HG03342 (cell line): ENCODE results near the gene AHSG.

Experiments
- ATAC-seq: cut with Tn5 transposase; IDR thresholded peaks from one replicate; pipeline ENCODE4 v1.9.1; 2021; ENCODE audit warnings: mild to moderate bottlenecking, moderate library complexity; ENCODE audit not compliant: unreplicated experiment

The AHSG gene

DNA sequence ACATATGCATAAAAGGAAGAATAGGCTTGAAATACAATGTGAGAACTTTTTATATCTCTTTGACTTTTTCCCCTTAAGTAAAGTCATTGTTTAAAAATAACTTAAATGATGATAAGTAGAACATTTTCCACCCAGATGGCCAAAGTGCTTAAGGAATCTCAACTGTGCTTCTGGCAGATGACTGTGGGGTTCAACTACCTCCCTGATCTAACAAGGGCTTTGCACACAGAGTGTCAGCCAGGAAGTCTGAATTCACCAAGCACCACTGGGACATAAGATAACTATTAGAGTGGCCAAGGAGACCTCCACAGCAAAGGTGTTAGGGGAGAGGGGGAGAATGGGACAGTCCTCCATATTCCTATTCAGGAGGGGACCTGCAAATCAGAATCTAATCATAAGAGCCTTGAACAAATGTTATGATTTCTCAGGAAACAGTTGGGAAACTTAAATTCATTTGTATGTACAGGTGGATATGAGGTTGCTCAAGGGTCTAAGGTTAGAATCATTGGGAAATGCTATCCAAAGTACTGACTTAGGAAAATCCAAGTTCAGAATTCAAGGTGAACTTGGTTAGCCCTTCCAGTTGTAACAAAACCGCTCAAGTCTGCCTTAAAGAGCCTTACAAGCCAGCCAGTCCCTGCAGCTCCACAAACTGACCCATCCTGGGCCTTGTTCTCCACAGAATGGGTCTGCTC lies 27.1 kb downstream of the AHSG start, which contains the start of gene FETUB:
Gene FETUB (plus strand): TSS at position 622 of the 695 bp plus-strand sequence. CDS start 62 bp downstream, at position 684.
- ATAC-seq: no peak

DNA sequence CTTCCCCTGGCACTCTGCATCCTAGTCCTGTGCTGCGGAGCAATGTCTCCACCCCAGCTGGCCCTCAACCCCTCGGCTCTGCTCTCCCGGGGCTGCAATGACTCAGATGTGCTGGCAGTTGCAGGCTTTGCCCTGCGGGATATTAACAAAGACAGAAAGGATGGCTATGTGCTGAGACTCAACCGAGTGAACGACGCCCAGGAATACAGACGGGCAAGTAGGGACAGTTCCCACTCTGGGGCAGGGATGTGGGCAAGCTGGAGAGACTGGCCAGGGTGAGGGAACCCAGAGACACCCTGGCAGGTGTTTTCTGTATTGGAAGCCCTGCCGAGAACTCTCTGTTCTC lies 27.6 kb downstream of the AHSG start:
- ATAC-seq: no peak

DNA sequence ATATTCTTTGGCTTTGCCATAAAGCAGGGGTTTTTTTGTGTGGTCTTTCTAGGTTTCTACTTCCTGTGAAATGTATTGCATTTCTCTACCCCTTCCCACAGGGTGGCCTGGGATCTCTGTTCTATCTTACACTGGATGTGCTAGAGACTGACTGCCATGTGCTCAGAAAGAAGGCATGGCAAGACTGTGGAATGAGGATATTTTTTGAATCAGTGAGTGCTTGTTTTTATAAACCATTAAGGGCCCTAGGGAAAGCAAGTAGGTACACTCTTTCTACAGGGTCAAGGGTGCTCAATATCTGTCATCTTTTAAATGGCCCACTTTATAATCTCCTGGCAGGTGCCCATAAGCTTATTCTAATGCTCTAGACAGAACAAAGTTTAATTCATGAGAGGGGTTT lies 28.1 kb downstream of the AHSG start:
- no peak for ATAC-seq

DNA sequence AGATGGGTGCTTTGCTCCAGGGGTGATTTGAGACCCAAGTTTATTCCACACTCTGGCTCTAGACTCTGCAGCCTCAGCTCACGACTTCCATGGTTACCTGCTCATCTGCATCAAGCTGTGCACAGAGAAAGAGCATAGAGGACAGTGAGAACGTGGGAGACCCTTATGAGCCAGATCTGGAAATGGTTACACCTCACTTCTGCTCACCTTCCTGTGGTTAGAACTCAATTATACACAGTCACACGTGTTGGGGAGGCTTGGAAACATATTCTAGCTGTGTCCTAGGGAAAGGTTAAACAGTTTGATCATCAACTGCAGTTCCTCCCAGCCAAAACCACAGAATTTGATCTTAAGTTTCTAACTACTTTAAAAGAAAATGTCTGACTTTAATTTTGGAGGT lies 29.2 kb downstream of the AHSG start:
- ATAC-seq: no peak

DNA sequence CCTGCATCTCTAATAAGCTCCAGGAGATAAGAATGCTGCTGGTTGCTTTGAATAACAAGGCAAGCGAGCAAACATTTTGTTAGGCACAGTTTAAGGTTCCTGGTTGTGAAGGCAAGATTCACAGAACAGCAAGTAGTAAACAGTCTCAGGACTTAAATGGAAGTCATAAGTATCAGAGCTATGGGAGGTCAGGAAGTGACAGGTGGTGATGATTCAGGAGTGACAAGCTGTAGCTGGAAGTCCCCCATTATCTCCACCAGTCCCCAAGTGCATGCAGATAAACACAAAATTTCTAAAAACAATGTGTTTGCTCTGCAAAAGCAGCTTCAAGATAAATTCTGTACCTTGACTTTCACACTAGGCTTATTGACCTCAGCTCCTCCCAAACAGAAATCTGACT lies 30.6 kb downstream of the AHSG start:
- ATAC-seq: no peak

DNA sequence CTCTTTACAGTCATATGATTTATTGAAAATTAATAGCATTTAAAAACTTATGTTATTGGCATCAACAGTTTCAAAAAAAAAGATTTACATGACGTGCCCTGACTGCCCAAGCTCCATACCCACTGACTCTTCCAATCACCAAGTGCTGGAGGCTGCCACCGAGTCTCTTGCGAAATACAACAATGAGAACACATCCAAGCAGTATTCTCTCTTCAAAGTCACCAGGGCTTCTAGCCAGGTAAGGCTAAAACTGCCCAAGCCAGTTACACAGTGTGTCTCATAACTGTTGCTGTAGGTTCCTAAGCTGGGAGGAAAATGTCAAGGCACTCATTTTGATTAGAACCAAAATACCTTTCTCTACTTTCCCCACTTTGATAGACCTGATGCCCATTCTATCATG lies 31.8 kb downstream of the AHSG start:
- ATAC-seq: no peak

DNA sequence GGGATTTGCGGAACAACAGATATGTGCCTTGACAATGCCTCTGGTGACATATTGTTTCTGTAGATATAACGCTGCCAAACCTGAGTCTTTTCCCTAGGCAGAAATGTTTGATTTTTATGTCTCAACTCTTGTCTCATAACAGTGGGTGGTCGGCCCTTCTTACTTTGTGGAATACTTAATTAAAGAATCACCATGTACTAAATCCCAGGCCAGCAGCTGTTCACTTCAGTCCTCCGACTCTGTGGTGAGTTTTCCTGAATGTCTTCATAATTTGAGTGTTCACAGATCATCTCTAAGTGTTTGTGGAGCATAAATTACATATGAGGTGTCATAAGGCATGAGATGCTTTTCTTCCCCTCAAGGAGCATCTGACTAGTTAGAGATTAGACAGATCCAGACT lies 33.2 kb downstream of the AHSG start:
- ATAC-seq: no peak

DNA sequence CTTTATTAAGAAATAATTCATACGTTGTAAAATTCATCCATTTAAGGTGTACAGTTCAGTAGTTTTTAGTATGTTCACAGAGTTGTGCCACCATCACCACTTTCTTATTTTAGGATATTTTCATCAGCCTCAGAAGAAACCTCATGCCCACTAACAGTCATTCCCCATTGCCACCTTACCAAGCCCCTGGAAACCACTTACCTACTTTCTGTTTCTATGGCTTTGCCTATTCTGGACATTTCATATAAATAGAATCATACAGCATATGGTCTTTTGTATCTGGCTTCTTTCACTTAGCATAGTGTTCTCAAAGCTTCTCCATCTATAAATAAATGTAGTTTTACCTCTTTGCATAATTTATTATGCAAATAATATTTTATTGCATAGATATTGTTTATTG lies 34.0 kb downstream of the AHSG start:
- no peak for ATAC-seq

DNA sequence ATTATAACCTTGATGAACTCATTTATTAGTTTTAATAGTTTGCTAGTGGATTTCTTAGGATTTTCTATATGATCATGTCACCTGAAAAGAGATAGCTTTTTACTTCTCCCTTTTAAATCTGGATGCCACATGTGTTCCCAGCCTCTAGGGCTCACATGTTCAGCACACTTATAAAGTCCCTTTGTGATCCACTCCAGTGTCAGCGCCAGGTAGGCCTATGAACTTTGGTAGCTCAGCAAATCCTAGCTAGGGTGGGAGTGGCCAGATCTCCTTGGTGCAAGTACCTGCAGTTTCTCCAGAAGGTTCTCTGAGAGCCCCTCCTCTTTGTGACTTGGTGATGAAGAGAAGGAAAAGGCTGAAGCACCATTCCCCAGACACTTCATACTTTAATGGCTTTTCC lies 36.0 kb downstream of the AHSG start:
- ATAC-seq: no peak

DNA sequence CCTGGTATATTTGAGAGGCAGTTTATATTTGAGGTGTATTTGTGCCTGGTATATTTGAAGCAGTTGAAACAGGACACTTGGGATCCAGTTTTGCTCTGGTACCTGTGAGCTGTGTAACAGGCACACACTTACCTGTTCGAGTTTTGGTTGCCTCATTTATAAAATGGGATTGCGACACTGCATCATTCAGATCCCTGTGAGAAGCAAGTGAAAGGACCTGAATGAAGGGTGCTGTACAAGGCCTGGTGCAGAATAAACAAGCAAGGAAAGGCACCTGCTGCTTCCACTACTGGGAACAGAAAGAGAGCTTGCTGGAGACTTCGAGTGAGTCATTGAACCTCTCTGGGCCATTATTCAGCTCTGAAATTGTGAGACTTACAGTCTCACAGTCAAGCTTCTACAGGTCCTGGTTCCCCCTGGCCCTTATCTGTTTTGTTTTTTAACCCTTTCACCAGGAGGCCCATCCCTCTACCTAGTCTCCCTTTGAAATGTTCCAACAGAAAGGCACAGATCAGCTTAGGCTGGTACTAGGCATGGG lies 38.9 kb downstream of the AHSG start:
- no peak for ATAC-seq

DNA sequence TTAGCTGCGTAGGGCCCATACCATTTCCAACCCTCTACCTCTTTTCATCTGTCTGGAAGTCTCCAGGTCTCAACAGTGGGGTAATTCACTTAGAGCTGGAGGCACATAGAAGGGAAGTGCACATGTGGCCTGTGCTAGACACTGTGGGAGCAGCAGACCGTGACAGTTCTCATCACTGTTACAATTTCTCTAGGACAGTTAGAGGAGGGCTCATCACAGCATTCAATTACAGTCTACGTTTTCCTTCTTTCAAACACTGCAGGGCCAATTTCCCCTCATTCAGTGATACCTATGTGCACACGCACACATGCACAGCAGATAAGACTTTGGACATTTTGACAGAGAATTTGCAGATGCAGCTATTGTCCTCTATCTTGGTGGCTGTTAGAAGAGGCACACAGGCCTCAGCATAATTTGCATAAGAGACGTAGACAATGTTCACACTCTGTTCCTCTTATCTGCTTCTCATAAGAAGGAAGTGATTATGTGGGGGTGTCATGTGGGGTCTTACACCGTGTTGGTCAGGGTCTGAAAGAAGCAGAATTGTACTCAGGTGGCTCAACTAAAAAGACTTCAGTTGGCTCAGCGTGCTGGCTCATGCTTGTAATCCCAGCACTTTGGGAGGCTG lies 40.3 kb downstream of the AHSG start:
- peak; percentile 95 for ATAC-seq

DNA sequence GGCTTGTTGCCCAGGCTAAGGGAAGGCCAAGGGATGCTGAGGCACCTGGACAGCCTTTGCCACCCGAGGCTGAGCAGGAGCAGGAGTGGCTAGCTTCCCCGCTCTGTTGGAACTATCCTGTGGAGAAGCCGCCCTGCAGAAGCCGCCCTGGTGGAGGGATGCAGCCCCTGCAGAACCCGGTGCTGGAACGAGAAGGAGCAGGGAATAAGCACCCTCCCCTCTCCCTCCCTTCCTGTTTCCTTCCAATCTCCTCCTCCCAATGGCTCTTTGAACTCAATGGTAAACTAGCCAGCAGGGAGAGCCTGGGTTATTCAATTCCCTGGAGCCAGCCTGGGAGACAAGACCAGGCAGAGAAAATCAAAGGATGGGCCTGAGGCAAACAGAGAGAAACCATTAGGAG lies 41.1 kb downstream of the AHSG start:
- no peak for ATAC-seq

DNA sequence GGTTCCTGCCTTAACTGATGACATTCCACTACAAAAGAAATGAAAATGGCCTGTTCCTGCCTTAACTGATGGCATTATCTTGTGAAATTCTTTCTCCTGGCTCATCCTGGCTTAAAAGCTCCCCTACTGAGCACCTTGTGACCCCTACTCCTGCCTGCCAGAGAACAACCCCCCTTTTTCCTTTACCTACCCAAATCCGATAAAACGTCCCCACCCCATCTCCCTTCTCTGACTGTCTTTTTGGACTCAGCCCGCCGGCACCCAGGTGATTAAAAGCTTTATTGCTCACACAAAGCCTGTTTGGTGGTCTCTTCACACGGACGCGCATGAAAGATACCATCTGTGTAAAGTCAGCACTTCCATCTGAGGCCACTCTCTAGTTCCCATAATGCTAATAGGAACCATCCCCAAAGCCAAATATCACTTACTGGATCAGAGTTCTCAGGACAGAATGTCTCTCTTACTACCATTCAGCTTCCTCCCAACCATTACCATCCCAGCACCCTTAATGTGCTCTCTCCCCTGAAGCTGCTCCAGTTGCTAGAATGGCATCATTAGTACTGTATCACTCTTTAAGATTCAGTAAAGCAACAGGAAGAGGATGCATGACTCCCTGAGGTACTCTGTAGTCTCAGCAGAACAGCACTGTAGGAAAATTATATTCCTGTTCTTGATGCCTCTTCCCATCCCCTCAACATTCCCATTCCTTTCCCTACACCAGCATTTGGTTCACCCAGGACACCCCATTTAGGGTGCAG lies 50.7 kb downstream of the AHSG start:
- ATAC-seq: no peak

DNA sequence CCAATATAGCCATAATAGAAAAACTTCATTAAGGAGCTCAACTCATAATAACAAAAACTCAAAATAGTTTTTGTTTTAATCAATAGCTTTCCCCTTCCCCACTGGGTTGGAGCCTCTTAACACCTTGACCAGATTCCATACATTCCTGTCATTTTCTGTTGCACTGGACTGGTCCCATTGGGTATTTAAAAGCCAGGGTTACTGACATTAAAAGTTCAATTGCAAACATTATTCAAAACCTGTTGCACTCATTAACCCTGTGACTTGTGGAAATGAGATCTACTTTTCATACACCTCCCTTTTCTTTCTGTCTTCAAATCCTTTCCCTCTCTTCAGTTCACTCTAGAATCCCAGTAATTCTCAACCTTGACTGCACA lies 51.2 kb downstream of the AHSG start:
- no peak for ATAC-seq

DNA sequence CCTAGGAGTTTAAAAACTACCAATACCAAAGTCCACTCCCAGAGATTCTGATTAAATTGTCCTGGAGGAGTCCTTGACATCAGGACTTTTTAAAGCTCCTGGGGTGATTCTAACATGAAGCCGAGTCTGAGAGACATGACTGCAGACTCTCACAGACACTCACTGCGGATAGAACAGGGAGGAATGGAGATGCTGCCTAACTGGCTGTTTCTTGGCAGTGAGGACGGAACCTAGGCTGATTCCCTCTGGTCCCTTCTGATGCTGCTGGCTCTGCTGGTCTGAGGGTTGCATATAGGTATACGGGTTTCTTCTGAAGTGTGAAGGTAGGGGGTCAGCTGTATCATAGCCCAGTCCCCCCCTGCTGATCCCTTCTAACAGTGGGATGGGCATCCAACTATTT lies 51.6 kb downstream of the AHSG start:
- no peak for ATAC-seq

DNA sequence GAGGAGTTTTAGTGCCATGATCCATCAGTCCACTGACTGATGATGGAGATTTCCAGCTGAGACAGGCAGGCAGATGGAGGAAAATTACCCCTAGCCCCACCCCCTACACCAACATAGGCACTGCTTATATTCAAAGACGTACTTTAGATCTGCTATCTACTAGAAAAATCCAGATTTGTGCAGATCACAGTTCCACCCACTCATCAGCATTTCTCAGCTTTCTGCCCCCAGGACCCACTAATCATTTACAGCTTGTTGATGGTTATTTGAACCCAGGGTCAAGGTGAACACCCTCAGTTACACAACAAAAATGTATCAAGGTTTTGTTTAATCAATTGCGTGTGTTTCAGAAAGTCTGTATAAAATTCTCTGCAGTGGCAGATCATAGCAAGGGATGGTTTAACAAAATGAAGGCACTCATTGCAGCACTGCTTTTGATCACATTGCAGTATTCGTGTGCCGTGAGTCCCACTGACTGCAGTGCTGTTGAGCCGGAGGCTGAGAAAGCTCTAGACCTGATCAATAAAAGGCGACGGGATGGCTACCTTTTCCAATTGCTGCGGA lies 52.8 kb downstream of the AHSG start, which contains the start of gene HRG:
Gene HRG (plus strand): TSS at position 390 of the 564 bp plus-strand sequence. CDS start 18 bp downstream, at position 408.
- no peak for ATAC-seq

DNA sequence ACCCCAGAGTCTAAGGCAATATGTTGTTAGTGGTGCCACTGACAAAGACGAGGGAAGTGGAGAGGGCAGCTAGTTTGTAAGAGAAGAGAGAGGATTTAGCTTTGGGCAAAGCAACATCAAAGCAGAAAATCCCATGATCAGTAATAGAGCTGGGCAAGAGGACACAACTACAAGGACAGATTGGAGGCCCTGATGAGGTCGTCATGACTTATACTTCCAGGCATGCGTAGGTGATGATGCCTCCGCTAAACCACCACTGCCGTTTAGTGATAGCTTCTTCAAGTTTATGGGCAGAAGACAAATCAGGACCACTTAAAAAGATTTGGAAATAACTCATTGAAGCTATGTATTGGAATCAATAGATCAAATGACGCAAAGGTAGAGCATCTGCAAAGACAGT lies 55.6 kb downstream of the AHSG start:
- no peak for ATAC-seq

DNA sequence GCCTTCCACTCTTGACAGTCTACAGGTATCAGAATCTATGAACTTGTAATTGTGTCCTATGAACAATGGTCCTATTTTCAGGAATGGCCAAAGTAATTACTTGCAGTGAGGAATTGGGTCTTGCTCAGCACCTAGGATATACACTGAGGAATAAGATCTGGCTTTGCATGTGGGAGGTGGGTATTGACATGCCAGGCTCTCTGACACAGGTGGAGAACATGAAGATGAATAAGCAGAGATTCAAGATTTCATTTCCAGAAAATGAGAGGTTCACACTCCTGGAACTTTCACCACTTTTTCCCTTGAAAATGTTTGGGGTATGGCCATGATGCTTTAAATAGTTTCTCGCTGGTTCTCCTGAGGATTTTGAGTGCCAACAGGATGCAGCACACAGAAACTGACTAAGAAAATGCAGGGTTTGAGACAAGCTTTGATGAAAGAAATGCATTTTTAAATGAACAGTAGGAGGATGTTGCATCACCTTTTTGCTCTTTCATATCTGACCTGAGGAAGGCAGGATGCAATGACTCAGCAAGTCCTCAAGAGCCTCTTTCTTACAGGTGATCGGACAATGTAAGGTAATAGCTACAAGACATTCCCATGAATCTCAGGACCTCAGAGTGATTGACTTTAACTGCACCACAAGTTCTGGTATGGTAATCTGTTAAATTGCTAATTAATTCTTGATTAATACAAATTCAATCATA lies 56.7 kb downstream of the AHSG start:
- ATAC-seq: no peak

DNA sequence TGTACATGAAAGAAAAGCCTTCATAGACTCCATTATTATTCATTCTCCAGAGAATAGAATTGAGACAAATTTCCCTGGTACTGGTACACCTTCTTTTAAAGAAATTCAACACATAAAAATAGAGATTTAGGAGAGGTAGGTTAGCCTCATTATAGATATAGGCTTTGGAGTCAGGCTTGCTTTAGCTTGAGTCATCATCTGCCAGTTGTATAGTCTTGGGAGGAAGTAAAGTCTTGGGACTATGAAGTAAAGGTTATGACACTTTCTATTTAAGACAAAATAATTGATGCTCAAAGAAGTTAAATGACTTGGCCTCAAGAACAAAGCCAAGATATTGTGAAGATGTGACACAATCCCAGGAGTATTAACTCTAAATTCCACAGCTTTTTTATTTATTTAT lies 57.3 kb downstream of the AHSG start:
- ATAC-seq: no peak
